Endodermal cell (in vitro differentiated cells): ENCODE results near the gene SORCS2. TPM values are rescaled to one million over a fixed set of nuclear protein-coding genes. Genes with fewer than 3 reads are reported as not detected.

ENCODE experiments used
- DNase-seq: peaks from one replicate; pipeline ENCODE4 v3.0.0-alpha.2; 2017
- H3K27ac ChIP-seq: 2 replicates; pipeline ENCODE4 v1.5.1; 2013; ENCODE audit warnings: mild to moderate bottlenecking, low read depth, low read length, moderate library complexity
- H3K27me3 ChIP-seq: 2 replicates; pipeline ENCODE4 v1.6.1; 2013; ENCODE audit warnings: mild to moderate bottlenecking, low read length, moderate library complexity; ENCODE audit not compliant: insufficient read depth, control insufficient read depth, poor library complexity, severe bottlenecking
- H3K36me3 ChIP-seq: 2 replicates; pipeline ENCODE4 v1.7.0; 2013; ENCODE audit warnings: mild to moderate bottlenecking, low read length, moderate library complexity; ENCODE audit not compliant: control insufficient read depth, insufficient read depth
- H3K4me1 ChIP-seq: one replicate; pipeline ENCODE4 v1.7.0; 2013; ENCODE audit warnings: low read length; ENCODE audit not compliant: control insufficient read depth, insufficient read depth
- H3K4me3 ChIP-seq: 2 replicates; pipeline ENCODE4 v1.5.1; 2013; ENCODE audit warnings: mild to moderate bottlenecking, low read length, moderate library complexity
- H3K9ac ChIP-seq: 2 replicates; pipeline ENCODE4 v1.6.1; 2013; ENCODE audit warnings: mild to moderate bottlenecking, low read length, moderate library complexity; ENCODE audit not compliant: poor library complexity, severe bottlenecking; ENCODE audit errors: extremely low read depth
- H3K9me3 ChIP-seq: 2 replicates; pipeline ENCODE4 v1.6.1; 2013; ENCODE audit warnings: mild to moderate bottlenecking, low read length, moderate library complexity; ENCODE audit not compliant: control insufficient read depth
- H3K27ac Mint-ChIP-seq: 2 replicates; pipeline ENCODE4 v1.8.0; 2020; ENCODE audit warnings: mixed read lengths
- H3K27me3 Mint-ChIP-seq: 2 replicates; pipeline ENCODE4 v1.8.0; 2021; ENCODE audit warnings: mild to moderate bottlenecking, mixed read lengths; ENCODE audit not compliant: insufficient read depth
- H3K36me3 Mint-ChIP-seq: 2 replicates; pipeline ENCODE4 v1.8.0; 2020; ENCODE audit warnings: low read depth, mixed read lengths
- H3K4me1 Mint-ChIP-seq: 2 replicates; pipeline ENCODE4 v1.8.0; 2020; ENCODE audit warnings: mixed read lengths
- H3K4me3 Mint-ChIP-seq: 2 replicates; pipeline ENCODE4 v1.8.0; 2020; ENCODE audit warnings: mild to moderate bottlenecking, moderate library complexity, mixed read lengths
- H3K9me3 Mint-ChIP-seq: 2 replicates; pipeline ENCODE4 v1.8.0; 2020; ENCODE audit warnings: mild to moderate bottlenecking, mixed read lengths
- CTCF ChIP-seq: fragments of 200-600 bp; sonication (generic); conservative IDR thresholded peaks from 2 replicates; pipeline ENCODE4 v1.5.0; 2021; ENCODE audit warnings: antibody characterized with exemption, mild to moderate bottlenecking
- WGBS, 2 experiments: methylation state at CpG; one replicate each; pipeline versions ENCODE4 v1.1.5 to v1.1.7; 2013; ENCODE audit warnings: missing lambda C conversion rate in 2 of 2, mixed read lengths in 1 of 2; ENCODE audit not compliant: insufficient coverage in 1 of 2, insufficient read length in 1 of 2; 5-methylcytosine and 5-hydroxymethylcytosine counted together
- total RNA-seq, 2 donors: library from RNA; stranded (reverse); fragmentation: NEBNext Ultra II Directional in 1 of 2; extraction: Animal tissue kit (Norgen Biotek cat#: 25700) in 1 of 2; gene quantifications; 2 replicates in 1 of 2; 3 replicates in 1 of 2; pipeline ENCODE4 v1.2.1, GENCODE V29; 2021

The SORCS2 gene
- total RNA-seq, 2 donors from 2014 or later: 1.4 to 1.9 TPM

- no peak for TF ChIP-seq CTCF
- Histone ChIP-seq H3K4me3 (no peak overlapping the region), H3K9me3 (no peaks in the 10 kb centered on the region), H3K36me3 (no peaks in the 10 kb centered on the region), H3K27ac (no peak overlapping the region), H3K9ac (no peak overlapping the region), H3K4me1 (peaks cover 3% of the 10 kb centered on the region), H3K27me3 (no peaks in the 10 kb centered on the region)
- no peaks in the 10 kb centered on the region for H3K36me3 Mint-ChIP-seq
- no peaks in the 10 kb centered on the region for H3K9me3 Mint-ChIP-seq
- WGBS, 2 experiments: 87 to 100% methylated on average over 2 to 3 of the region's 3 CpGs
- no peak overlapping the region for H3K27ac Mint-ChIP-seq
- no peak for DNase-seq
- H3K4me3 Mint-ChIP-seq: no peak overlapping the region
- H3K27me3 Mint-ChIP-seq: peaks cover 7% of the 10 kb centered on the region
- H3K4me1 Mint-ChIP-seq: no peaks in the 10 kb centered on the region
Measured at GRCh38 chr4:7447236-7447635, 254.9 kb downstream of the SORCS2 start.

- peaks cover 7% of the 10 kb centered on the region for H3K27me3 Mint-ChIP-seq
- Histone ChIP-seq H3K4me1 (no peaks in the 10 kb centered on the region), H3K36me3 (no peaks in the 10 kb centered on the region), H3K9ac (no peak overlapping the region), H3K27me3 (no peaks in the 10 kb centered on the region), H3K27ac (no peak overlapping the region), H3K4me3 (no peak overlapping the region), H3K9me3 (no peaks in the 10 kb centered on the region)
- 72 to 75% methylated on average over 9 to 16 of the region's 16 CpGs for WGBS, 2 experiments
- H3K27ac Mint-ChIP-seq: no peak overlapping the region
- no peaks in the 10 kb centered on the region for H3K36me3 Mint-ChIP-seq
- no peak for DNase-seq
- H3K9me3 Mint-ChIP-seq: no peaks in the 10 kb centered on the region
- TF ChIP-seq CTCF: no peak
- no peaks in the 10 kb centered on the region for H3K4me1 Mint-ChIP-seq
- no peak overlapping the region for H3K4me3 Mint-ChIP-seq
Measured at GRCh38 chr4:7448036-7448435, 255.7 kb downstream of the SORCS2 start.

- Histone ChIP-seq H3K9me3 (no peaks in the 10 kb centered on the region), H3K9ac (no peak overlapping the region), H3K27ac (no peak overlapping the region), H3K27me3 (no peaks in the 10 kb centered on the region), H3K4me3 (no peak overlapping the region), H3K36me3 (no peaks in the 10 kb centered on the region), H3K4me1 (no peaks in the 10 kb centered on the region)
- Mint-ChIP-seq H3K27ac (no peak overlapping the region), H3K27me3 (peaks cover 7% of the 10 kb centered on the region), H3K9me3 (no peaks in the 10 kb centered on the region), H3K4me3 (no peak overlapping the region), H3K4me1 (no peaks in the 10 kb centered on the region), H3K36me3 (no peaks in the 10 kb centered on the region)
- no peak for DNase-seq
- no peak for TF ChIP-seq CTCF
- WGBS, 2 experiments: 78 to 80% methylated on average over 4 to 5 of the region's 5 CpGs
Measured at GRCh38 chr4:7450775-7451433, 258.6 kb downstream of the SORCS2 start.
